Transverse colon (tissue), 4 donors: Measurements from ENCODE around the gene IFT172. TPM values are rescaled to one million over a fixed set of nuclear protein-coding genes. Genes with fewer than 3 reads are reported as not detected.
A peak's percentile ranks its signal among the peaks of the same experiment; 100 is the strongest.

ENCODE experiments used
- DNase-seq: peaks from one replicate; pipeline ENCODE4 v3.0.0-alpha.2; 2019
- H3K27ac ChIP-seq, 4 donors: fragments of 200-600 bp; sonication (generic); 2 replicates each; pipeline ENCODE4 v1.5.1; 2016 to 2018; ENCODE audit warnings: inconsistent platforms in 4 of 4
- H3K27me3 ChIP-seq: fragments of 200-600 bp; sonication (generic); 2 replicates; pipeline ENCODE4 v1.5.1; 2017; ENCODE audit warnings: inconsistent platforms
- H3K36me3 ChIP-seq, 4 donors: fragments of 200-600 bp; sonication (generic); 2 replicates each; pipeline ENCODE4 v1.5.1; 2017 to 2019; ENCODE audit warnings: inconsistent platforms in 4 of 4
- H3K4me1 ChIP-seq, 4 donors: fragments of 200-600 bp; sonication (generic); 2 replicates each; pipeline ENCODE4 v1.5.1; 2017 to 2020; ENCODE audit warnings: inconsistent platforms in 4 of 4
- H3K4me3 ChIP-seq, 4 donors: fragments of 200-600 bp; sonication (generic); 1 replicate in 1 of 4; 2 replicates in 3 of 4; pipeline versions ENCODE4 v1.5.1 to v1.6.1; 2017 to 2019; ENCODE audit warnings: inconsistent platforms in 4 of 4
- H3K9me3 ChIP-seq, 2 donors: fragments of 200-600 bp; sonication (generic); 2 replicates each; pipeline ENCODE4 v1.5.1; 2017 to 2019; ENCODE audit warnings: inconsistent platforms in 2 of 2
- EP300 ChIP-seq: sonication (generic); formaldehyde crosslinking; IDR thresholded peaks from one replicate; pipeline ENCODE4 v1.6.1; 2017; ENCODE audit warnings: antibody characterized with exemption, low read depth
- POLR2A ChIP-seq: fragments of 450-650 bp; IDR thresholded peaks from one replicate; pipeline ENCODE4 v1.6.1; 2016; ENCODE audit warnings: antibody characterized with exemption, mild to moderate bottlenecking, moderate library complexity
- POLR2AphosphoS5 ChIP-seq, 3 donors: sonication (generic); formaldehyde crosslinking; IDR thresholded peaks; one replicate each; pipeline ENCODE4 v1.6.1; 2016; ENCODE audit warnings: antibody characterized with exemption in 3 of 3
- WGBS, 2 donors: methylation state at CpG; one replicate each; pipeline ENCODE4 v1.1.5; 2018; ENCODE audit warnings: low coverage in 1 of 2; 5-methylcytosine and 5-hydroxymethylcytosine counted together
- in situ Hi-C, 4 donors: fragments of 200-750 bp; cut with MboI; loops; one replicate each; pipeline versions ENCODE4 v1.15.0 to v1.15.1; 2017; ENCODE audit warnings: low sequenced_read_pairs in 3 of 4, low pct_ligation_motif_present in 1 of 4, low pct_unique_long_range_greater_than_20kb in 1 of 4
- intact Hi-C: fragments of 100-400 bp; cut with DNase I; formaldehyde crosslinking; loops from one replicate; pipeline ENCODE4 v1.15.1; 2023; ENCODE audit warnings: low total_unique reads
- total RNA-seq, 4 donors: library from RNA; depleted of rRNA; stranded (reverse); fragments of >200 nt; gene quantifications; one replicate each; pipeline ENCODE4 v1.1.0, GENCODE V29; 2016
- TF ChIP-seq, protein P1 (sequence below), 5 experiments: fragments of 200-600 bp in 3 of 5; fragments of 450-650 bp in 2 of 5; sonication (generic) in 3 of 5; IDR thresholded peaks; 1 replicate in 2 of 5; 2 replicates in 3 of 5; pipeline ENCODE4 v1.5.1; 2016 to 2017; ENCODE audit warnings: antibody characterized with exemption in 5 of 5, inconsistent platforms in 3 of 5, mild to moderate bottlenecking in 2 of 5, moderate library complexity in 1 of 5

Gene IFT172
- total RNA-seq, 4 donors from 2014 or later: 14.5 to 113 (median 43.5) TPM

DNA sequence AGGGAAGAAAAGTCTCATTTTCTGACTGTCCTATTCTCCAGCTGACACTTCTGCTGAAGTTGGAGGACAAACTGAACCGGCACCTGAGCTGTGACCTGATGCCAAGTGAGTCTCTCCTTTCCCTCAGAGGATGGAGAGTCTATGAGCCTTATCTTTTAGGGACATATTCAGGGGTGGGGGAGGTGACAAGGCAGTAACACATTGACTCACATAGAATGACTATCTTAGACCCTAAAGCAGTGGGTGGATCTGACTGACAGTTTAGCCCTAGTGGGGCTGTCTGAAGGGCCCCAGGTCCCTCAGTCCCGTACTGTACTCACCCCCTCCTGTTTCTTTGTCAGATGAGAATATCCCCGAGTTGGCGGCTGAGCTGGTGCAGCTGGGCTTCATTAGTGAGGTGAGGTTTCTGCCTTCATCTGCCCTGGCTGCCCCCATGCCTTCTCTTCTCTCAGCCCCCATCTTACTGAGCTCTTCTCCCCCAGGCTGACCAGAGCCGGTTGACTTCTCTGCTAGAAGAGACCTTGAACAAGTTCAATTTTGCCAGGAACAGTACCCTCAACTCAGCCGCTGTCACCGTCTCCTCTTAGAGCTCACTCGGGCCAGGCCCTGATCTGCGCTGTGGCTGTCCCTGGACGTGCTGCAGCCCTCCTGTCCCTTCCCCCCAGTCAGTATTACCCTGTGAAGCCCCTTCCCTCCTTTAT lies 48.2 kb downstream of the IFT172 start:
- no peak overlapping the region for H3K27ac ChIP-seq
- in situ Hi-C loops: no loop called here
- DNase-seq: no peak
- peaks cover 3 to 27% (median 14%) of the 10 kb centered on the region in 4 donors for H3K4me1 ChIP-seq
- intact Hi-C loops: no loop called here
- peaks cover 0 to 50% (median 25%) of the 10 kb centered on the region in 4 donors for H3K36me3 ChIP-seq
- no peaks in the 10 kb centered on the region for H3K9me3 ChIP-seq
- 85 to 100% methylated on average over 6 to 10 of the region's 10 CpGs for WGBS, 2 donors
- TF ChIP-seq POLR2A: no peak
- no peak for TF ChIP-seq EP300
- no peak for TF ChIP-seq POLR2AphosphoS5 (IDR thresholded peaks at IDR 0.05)
- TF ChIP-seq, protein P1, sequence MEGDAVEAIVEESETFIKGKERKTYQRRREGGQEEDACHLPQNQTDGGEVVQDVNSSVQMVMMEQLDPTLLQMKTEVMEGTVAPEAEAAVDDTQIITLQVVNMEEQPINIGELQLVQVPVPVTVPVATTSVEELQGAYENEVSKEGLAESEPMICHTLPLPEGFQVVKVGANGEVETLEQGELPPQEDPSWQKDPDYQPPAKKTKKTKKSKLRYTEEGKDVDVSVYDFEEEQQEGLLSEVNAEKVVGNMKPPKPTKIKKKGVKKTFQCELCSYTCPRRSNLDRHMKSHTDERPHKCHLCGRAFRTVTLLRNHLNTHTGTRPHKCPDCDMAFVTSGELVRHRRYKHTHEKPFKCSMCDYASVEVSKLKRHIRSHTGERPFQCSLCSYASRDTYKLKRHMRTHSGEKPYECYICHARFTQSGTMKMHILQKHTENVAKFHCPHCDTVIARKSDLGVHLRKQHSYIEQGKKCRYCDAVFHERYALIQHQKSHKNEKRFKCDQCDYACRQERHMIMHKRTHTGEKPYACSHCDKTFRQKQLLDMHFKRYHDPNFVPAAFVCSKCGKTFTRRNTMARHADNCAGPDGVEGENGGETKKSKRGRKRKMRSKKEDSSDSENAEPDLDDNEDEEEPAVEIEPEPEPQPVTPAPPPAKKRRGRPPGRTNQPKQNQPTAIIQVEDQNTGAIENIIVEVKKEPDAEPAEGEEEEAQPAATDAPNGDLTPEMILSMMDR (IDR thresholded peaks at IDR 0.05): no peak
- H3K4me3 ChIP-seq: no peak overlapping the region
- H3K27me3 ChIP-seq: no peaks in the 10 kb centered on the region

DNA sequence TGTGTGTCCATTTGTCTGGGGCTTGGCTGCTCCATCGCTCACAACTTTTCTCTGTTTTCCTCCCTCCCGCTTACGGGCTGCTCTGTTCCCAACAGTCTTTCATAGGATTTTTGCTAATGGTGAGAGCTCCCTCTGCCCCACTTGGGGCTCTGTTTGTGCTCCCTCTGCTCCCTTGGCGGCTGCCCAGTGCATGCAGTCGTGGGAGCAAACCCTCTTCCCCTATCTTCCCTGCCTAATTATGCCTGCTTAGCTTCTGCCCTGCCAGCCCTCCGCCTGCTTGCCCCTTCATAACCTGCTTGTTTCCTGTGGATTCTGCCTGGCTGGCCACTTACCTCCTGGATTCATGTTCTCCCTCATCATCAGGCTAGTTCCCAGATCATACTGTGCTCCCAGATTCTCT lies 53.9 kb downstream of the IFT172 start:
- WGBS, 2 donors: 91 to 95% methylated on average over 4 to 6 of the region's 6 CpGs
- no peak for DNase-seq
- H3K9me3 ChIP-seq: no peaks in the 10 kb centered on the region
- H3K27me3 ChIP-seq: no peaks in the 10 kb centered on the region
- peaks cover 0 to 70% (median 37%) of the 10 kb centered on the region in 4 donors for H3K36me3 ChIP-seq
- peaks cover 6 to 21% (median 9%) of the 10 kb centered on the region in 4 donors for H3K4me1 ChIP-seq
- in situ Hi-C loops (no loop called here), intact Hi-C loops (no loop called here)
- no peak overlapping the region for H3K4me3 ChIP-seq
- TF ChIP-seq POLR2AphosphoS5 (IDR thresholded peaks at IDR 0.05) (no peak), EP300 (no peak), POLR2A (no peak)
- TF ChIP-seq, protein P1 (IDR thresholded peaks at IDR 0.05): no peak
- no peak overlapping the region for H3K27ac ChIP-seq

DNA sequence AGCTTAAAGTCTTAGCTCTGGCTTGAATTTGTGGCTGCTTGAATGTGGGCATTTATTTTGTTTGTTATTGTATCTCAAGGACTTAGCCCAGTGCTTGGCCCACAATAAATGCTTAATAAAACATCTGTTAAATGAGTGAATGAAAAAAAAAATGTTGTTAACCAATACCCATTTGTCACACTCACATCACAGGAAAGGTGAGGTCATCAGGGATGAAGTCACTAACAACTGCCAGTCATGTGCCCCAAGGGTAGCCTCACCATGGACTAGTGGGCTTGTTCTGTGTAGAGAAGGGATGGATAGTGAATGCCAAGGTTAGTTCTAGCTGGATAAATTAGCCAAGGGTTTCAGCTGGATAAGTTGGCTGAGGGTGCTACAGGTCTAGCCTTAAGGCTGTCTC lies 58.1 kb downstream of the IFT172 start:
- Histone ChIP-seq H3K9me3 (no peaks in the 10 kb centered on the region), H3K27me3 (no peaks in the 10 kb centered on the region), H3K36me3 (peaks cover 0 to 32% (median 18%) of the 10 kb centered on the region in 4 donors), H3K27ac (no peak overlapping the region), H3K4me1 (peaks cover 19 to 39% (median 26%) of the 10 kb centered on the region in 4 donors), H3K4me3 (no peak overlapping the region)
- in situ Hi-C loops (no loop called here), intact Hi-C loops (no loop called here)
- no peak for TF ChIP-seq EP300
- TF ChIP-seq, protein P1 (IDR thresholded peaks at IDR 0.05): no peak
- no peak for TF ChIP-seq POLR2AphosphoS5 (IDR thresholded peaks at IDR 0.05)
- TF ChIP-seq POLR2A: no peak
- DNase-seq: no peak

DNA sequence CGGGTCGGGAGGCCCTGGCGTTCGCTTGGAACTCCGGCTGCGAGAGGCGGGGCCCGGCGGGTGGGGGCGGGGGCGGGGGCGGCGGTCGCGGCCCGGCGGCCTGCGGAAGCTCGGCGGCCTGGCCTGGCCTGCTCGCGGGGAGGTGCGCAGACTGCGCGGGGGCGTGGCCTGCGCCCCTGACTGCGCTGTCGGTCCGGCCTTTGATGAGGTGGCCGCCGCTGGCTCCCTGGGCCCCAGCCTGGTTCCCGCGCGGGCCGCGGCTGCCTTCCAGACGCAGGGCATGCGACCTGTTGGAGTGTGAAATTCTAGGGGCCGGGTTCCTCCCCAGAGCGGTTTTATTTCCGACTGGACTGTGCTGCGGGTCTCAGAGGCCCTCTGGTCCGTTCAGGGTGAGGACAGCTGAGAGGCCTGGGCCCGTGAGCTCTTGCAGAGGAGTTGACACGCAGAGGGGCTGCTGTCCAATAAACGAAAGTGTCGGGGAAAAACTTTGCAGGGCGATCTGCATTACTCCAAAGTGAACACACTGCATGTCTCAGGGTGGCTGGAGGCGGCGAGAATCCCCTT lies 60.5 kb downstream of the IFT172 start:
- Histone ChIP-seq H3K4me3 (peak overlapping the region; percentile 79 to 100 (median 97)), H3K27me3 (no peaks in the 10 kb centered on the region), H3K27ac (peak overlapping the region; percentile 96 to 100 (median 100)), H3K4me1 (peaks cover 19 to 39% (median 26%) of the 10 kb centered on the region in 4 donors), H3K9me3 (no peaks in the 10 kb centered on the region), H3K36me3 (peaks cover 0 to 9% (median 4%) of the 10 kb centered on the region in 4 donors)
- no peak for TF ChIP-seq EP300
- TF ChIP-seq, protein P1 (IDR thresholded peaks at IDR 0.05): no peak
- TF ChIP-seq POLR2AphosphoS5 (IDR thresholded peaks at IDR 0.05): peak in 1 of 3 donors; percentile 7
- intact Hi-C loops (loop anchor here (5.0 kb wide), 1 partner anchor 47 kb away; the partner anchor contains the start of gene ZNF513), in situ Hi-C loops (no loop called here)
- 1% methylated on average over 25 of the region's 51 CpGs; no CpG with 5 or more reads in 1 of the 2 donors for WGBS, 2 donors
- peak; percentile 89 for DNase-seq
